ENCODE data around the gene KCNMB1.
A peak's percentile ranks its signal among the peaks of the same experiment; 100 is the strongest.

KCNMB1 gene

DNA sequence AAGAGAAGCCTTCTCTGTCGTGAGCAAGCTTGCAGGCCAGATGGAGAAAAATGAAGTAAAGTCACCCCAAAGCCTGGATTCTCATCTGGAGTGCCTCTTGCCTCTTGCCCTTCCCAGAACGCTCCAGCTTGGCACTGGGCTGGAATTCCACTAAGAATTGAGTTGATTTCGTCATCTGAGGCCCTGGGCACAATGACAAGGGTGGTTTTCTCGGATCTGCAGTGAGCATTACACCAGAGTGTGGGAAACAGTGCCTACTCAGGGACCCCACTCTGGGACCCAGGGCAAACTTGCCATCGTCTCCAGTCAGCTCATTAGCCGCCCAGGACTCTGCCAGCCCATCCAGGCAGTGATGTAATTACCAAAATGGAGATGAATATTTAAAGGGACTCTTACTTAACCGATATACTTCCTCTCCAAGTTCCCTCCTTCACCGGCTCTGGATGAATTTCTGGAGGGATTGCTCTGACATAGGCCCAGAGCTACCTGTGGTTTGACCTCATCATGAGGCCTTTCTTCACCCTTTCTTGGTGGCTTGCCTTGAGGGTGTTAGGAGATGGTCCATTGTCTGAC lies 46.9 kb downstream of the KCNMB1 start:
- H3K9me3 Mint-ChIP-seq: no peaks in the 10 kb centered on the region
- H3K27ac Mint-ChIP-seq: peak overlapping the region; percentile 29 to 44
- no peaks in the 10 kb centered on the region for H3K36me3 Mint-ChIP-seq (ENCODE audit: insufficient read depth)
- DNase-seq: no peak
- H3K27me3 Mint-ChIP-seq: peaks cover 5 to 22% of the 10 kb centered on the region in 2 donors
- no peak overlapping the region for H3K4me3 Mint-ChIP-seq
- no peak for ATAC-seq (replicated peaks)
- peaks cover 12 to 14% of the 10 kb centered on the region in 2 donors for H3K4me1 Mint-ChIP-seq (ENCODE audit: low read depth in 2 of 2)

DNA sequence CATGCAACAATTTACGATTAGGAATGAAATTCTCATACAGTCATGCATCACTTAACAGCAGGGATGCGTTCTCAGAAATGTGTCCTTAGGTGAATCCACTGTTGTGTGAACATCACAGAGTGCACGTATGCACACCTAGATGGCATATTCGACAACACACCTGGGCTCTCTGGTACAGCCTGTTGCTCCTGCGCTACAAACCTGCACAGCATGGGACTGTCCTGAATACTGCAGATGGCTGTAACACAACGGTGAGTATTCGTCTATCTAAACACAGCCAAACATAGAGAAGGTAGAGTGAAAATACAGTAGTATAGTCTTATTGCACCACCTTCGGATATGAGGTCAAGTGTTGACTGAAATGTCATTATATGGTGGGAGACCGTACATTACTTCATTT lies 47.6 kb downstream of the KCNMB1 start:
- Mint-ChIP-seq H3K36me3 (ENCODE audit: insufficient read depth) (no peaks in the 10 kb centered on the region), H3K9me3 (no peaks in the 10 kb centered on the region), H3K4me3 (no peak overlapping the region), H3K27me3 (peaks cover 4 to 17% of the 10 kb centered on the region in 2 donors), H3K27ac (no peak overlapping the region), H3K4me1 (ENCODE audit: low read depth in 2 of 2) (peaks cover 18 to 19% of the 10 kb centered on the region in 2 donors)
- ATAC-seq (replicated peaks) (no peak), DNase-seq (no peak)

DNA sequence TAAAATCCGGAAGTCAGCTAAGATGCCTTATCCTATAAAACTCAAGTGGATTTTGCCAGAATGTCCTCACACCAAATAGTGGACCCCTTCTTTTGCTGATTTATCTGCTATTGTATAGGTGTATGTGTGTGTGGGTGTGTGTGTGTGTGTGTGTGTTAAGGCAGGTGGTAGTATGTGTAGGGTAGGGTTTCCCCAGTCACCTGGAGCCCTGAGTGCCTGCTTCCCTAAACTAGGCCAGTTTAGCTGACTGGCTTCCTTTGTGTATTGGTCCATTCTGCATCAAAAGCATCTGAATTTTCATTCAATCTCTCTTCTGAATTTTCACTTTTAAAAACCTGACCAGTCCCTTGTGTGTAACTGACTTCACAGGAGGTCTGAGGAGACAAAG lies 49.4 kb downstream of the KCNMB1 start:
- no peak overlapping the region for H3K4me3 Mint-ChIP-seq
- ATAC-seq (replicated peaks) (no peak), DNase-seq (no peak)
- no peak overlapping the region for H3K27ac Mint-ChIP-seq
- H3K36me3 Mint-ChIP-seq (ENCODE audit: insufficient read depth): no peaks in the 10 kb centered on the region
- no peaks in the 10 kb centered on the region for H3K9me3 Mint-ChIP-seq
- H3K4me1 Mint-ChIP-seq (ENCODE audit: low read depth in 2 of 2): peaks cover 30 to 34% of the 10 kb centered on the region in 2 donors
- H3K27me3 Mint-ChIP-seq: peaks cover 0 to 7% of the 10 kb centered on the region in 2 donors

DNA sequence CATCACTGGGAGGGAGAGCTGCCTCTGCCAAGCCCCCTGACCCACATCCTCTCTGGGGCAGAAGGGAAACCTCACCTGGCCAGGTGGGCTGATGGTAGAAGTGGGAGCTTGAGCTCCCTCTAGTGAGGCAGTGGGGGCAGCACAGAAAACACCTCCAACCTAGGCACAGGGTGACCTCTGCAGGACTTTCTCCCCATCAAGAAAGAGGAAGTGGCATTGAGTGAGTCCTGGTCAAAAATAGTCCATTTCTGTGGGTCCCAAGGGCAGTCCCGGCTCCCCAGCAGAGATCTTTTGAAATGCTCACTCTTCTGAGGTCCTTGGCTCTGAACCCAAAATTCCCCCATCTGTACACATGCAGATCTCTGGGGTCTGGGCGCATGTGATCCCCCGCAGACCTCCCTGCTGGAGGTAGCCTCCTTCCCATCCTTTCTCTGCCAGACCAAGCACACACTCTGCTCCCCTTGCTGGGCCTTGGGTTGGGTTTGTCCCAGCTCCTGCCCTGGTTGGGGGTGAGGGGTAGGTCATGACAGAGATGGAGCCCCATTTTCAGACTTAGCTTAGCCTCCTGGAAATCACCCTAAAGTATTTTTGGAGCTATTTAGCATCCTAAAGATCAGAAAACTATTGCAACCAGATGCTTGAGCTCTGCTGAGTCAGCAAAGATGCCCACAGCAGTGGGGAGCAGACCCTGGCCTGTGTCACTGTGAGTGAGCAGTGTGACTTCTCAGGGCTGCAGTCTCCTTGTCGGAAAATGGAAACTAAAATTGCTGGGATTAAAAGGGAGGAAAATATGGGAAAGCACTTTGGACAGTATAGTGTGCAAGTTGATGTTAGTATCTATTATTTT lies 50.0 kb downstream of the KCNMB1 start:
- Mint-ChIP-seq H3K27ac (peak overlapping the region; percentile 13 to 45), H3K9me3 (no peaks in the 10 kb centered on the region), H3K27me3 (peaks cover 0 to under 1% of the 10 kb centered on the region in 2 donors), H3K4me3 (no peak overlapping the region), H3K36me3 (ENCODE audit: insufficient read depth) (no peaks in the 10 kb centered on the region), H3K4me1 (ENCODE audit: low read depth in 2 of 2) (peaks cover 30 to 39% of the 10 kb centered on the region in 2 donors)
- peak; percentile 54 to 58 (median 55) for DNase-seq
- ATAC-seq (replicated peaks): peak; percentile 82

DNA sequence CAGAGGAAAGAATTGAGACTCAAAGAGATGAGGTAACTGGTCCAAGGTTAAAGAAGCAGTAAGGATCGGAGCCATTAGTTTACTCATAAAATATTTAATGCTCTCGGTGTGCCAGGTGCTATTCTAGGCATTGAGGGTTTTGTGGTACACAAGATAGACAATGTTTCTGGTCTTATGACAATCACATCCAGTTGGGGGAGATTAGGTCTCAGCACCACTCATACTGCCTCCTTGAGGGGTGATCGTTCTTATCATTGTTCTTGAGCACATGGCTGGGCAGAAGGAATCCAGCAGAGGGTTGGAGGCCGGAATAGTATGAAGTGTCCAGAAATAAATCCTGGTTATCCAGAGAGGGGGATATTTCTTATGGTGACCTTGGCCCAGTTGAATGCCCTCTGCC lies 50.9 kb downstream of the KCNMB1 start:
- DNase-seq (no peak), ATAC-seq (replicated peaks) (peak; percentile 39)
- H3K9me3 Mint-ChIP-seq: no peaks in the 10 kb centered on the region
- peaks cover 30 to 44% of the 10 kb centered on the region in 2 donors for H3K4me1 Mint-ChIP-seq (ENCODE audit: low read depth in 2 of 2)
- H3K4me3 Mint-ChIP-seq: peak overlapping the region in 1 of 2 donors; percentile 8
- H3K36me3 Mint-ChIP-seq (ENCODE audit: insufficient read depth): no peaks in the 10 kb centered on the region
- no peaks in the 10 kb centered on the region for H3K27me3 Mint-ChIP-seq
- peak overlapping the region; percentile 13 to 45 for H3K27ac Mint-ChIP-seq

DNA sequence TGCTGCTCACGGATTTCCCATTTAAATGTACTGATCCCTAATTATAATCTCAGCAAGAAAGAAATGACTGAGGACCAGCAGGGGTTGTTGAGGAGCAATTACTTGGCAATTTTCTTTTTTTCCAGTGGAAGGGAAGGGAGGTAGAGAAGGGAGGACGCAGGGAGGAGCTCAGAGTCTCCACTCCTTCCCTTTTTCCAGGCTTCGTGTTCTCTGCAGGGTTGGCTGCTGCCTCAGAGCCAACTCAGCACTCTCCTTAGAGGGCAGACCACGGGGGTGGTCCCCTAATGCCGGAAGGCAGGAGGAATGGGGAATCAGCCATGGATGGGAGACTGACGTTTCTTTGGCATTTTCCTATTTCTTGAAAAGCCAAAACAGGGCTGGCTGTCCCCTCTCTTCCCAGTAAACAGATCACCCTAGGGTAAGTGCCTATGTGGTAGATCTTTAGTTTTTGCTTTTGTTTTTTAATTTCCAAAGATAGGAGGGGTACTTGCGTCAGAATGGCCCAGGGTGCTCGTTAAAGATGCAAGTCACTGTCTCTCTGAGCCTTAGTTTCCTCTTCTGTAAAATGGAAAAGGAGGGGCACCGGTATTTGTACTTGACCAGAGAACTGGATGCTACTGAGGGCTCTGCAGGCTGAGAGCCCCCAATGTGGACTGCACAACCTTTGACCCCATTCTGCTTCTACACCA lies 52.0 kb downstream of the KCNMB1 start:
- H3K27me3 Mint-ChIP-seq: no peaks in the 10 kb centered on the region
- DNase-seq (no peak), ATAC-seq (replicated peaks) (no peak)
- H3K9me3 Mint-ChIP-seq: no peaks in the 10 kb centered on the region
- H3K36me3 Mint-ChIP-seq (ENCODE audit: insufficient read depth): no peaks in the 10 kb centered on the region
- H3K4me3 Mint-ChIP-seq: no peak overlapping the region
- no peak overlapping the region for H3K27ac Mint-ChIP-seq
- peaks cover 30 to 51% of the 10 kb centered on the region in 2 donors for H3K4me1 Mint-ChIP-seq (ENCODE audit: low read depth in 2 of 2)

DNA sequence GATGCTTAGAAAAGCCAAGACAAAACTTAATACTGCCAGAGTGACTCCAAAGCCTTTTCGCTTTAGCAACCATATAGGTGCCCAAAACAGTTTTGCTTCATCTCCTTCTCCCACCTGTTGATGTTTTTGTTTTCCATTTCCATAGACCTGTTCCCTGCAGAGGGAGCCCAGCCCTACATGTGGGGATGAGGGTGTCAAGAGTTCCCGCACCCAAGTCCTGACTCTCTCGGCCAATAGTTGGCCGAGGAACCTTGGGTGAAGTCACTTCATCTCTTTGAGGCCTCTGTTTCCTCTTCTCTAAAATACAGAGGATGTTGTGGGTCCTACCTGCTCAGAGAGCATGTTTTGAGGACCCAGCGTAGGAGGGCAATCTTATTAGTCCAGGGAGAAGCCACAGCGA lies 53.1 kb downstream of the KCNMB1 start:
- Mint-ChIP-seq H3K27ac (no peak overlapping the region), H3K27me3 (no peaks in the 10 kb centered on the region), H3K4me1 (ENCODE audit: low read depth in 2 of 2) (peaks cover 30 to 61% of the 10 kb centered on the region in 2 donors), H3K9me3 (no peaks in the 10 kb centered on the region), H3K36me3 (ENCODE audit: insufficient read depth) (no peaks in the 10 kb centered on the region), H3K4me3 (peak overlapping the region; percentile 56 to 61)
- DNase-seq (no peak), ATAC-seq (replicated peaks) (no peak)

DNA sequence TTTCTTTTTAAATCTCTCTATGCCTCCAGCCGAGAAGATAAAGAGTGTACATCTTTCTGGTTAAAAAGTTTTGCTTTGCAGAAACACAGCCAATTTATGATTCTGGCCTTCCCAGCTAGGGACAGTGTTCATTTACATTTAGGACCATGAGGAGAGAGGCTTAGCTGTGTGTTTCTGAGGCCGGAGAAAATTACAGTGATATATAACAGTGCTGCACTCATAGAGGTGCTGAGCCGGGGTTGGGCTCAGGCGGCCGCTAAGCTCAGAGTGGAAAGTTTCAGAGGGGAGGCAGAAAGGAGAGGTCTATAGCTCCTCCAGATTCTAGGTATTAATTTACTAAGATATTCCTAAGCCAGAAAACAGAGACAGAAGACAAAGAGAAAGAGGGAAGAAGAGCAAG lies 54.5 kb downstream of the KCNMB1 start:
- no peaks in the 10 kb centered on the region for H3K36me3 Mint-ChIP-seq (ENCODE audit: insufficient read depth)
- H3K27ac Mint-ChIP-seq: no peak overlapping the region

DNA sequence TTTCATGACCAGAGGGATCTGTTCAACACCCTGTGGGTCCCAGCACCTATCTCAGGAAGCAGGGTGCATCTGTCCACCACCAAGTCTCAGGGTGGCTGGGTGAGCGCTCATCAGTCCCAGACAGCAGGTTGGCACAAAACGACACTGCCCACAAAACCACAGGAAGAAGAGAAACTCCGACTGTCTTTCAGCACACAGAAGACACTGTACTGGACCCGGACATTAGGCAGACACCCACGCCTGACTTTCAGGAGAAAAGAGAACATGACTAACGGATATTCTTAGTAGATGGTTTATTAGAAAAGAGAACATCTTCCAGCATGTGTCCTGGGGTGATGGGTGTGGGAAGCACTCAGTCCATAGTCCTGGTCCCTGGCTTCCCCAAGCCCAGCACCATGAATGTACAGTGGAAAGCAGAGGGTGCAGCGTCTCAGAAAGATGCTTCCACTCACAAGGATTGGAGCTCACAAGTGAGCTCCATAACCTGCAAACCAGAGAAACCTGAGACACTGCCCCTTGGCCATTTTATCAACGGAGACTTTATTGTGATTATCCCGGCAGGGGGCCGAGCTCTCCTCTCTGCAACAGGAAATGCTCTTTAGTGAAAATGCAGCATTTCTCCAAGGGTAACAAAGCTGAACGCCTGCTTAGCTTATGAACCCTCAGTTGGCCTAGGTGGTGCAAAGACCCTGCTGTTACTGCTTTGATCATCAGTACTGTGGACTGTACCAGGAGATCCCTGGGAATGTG lies 55.8 kb downstream of the KCNMB1 start:
- H3K4me3 Mint-ChIP-seq: no peak overlapping the region
- H3K36me3 Mint-ChIP-seq (ENCODE audit: insufficient read depth): no peaks in the 10 kb centered on the region
- H3K4me1 Mint-ChIP-seq (ENCODE audit: low read depth in 2 of 2): peaks cover 24 to 58% of the 10 kb centered on the region in 2 donors
- no peaks in the 10 kb centered on the region for H3K9me3 Mint-ChIP-seq
- no peak overlapping the region for H3K27ac Mint-ChIP-seq
- ATAC-seq (replicated peaks): peak; percentile 67
- H3K27me3 Mint-ChIP-seq: no peaks in the 10 kb centered on the region
- peak; percentile 59 to 63 (median 61) for DNase-seq

More for the DNA sequence above, 54.5 kb downstream of the KCNMB1 start:
- Mint-ChIP-seq H3K4me1 (ENCODE audit: low read depth in 2 of 2) (peaks cover 30 to 66% of the 10 kb centered on the region in 2 donors), H3K4me3 (no peak overlapping the region), H3K27me3 (no peaks in the 10 kb centered on the region), H3K9me3 (no peaks in the 10 kb centered on the region)
- no peak for DNase-seq
- no peak for ATAC-seq (replicated peaks)

DNA sequence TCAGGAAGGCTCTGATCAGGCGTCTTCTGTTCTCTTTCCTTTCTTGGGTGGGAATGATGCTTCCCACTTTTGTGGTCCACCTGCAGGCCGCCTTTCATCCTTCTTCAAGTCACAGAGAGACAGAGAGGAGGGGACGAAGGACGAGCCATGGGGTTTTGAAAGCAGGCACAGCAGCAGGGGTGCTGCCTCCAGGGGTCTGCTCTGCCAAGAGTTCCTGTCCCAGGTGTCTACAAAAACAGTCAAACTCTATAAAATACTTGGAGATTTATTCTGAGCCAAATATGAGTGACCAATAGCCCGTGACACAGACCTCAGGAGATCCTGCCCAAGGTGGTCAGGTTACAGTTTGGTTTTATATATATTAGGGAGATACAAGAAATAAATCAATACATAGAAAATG lies 57.1 kb downstream of the KCNMB1 start:
- H3K36me3 Mint-ChIP-seq (ENCODE audit: insufficient read depth): no peaks in the 10 kb centered on the region
- H3K27me3 Mint-ChIP-seq: no peaks in the 10 kb centered on the region
- ATAC-seq (replicated peaks): no peak

DNA sequence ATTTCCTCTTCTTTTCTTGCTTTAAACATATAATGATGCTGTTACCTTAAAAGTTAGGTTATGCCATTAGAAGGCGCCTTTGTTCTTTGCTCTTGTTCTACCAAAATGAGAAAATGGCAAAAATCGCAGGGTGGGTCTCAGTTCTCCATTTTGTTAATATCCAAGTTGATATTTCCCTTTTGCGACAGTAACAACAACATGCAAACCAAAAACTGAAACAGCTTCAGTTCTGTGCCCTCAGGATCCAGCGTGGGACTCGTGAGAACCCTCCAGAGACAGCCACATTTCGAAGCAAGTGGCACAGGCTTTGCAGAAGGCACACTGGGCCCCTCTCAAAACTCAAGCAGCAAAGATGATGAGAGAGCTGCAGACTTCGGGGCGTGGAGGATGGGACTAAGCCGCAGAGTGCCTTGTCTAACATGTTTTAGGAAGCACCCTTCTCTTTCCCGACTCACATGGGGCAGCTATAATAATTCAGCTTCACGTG lies 58.6 kb downstream of the KCNMB1 start:
- H3K9me3 Mint-ChIP-seq: no peaks in the 10 kb centered on the region
- no peaks in the 10 kb centered on the region for H3K36me3 Mint-ChIP-seq (ENCODE audit: insufficient read depth)
- ATAC-seq (replicated peaks) (no peak), DNase-seq (peak in 2 of 3 experiments; percentile 11 to 21)
- H3K4me3 Mint-ChIP-seq: no peak overlapping the region
- peaks cover 3 to 39% of the 10 kb centered on the region in 2 donors for H3K4me1 Mint-ChIP-seq (ENCODE audit: low read depth in 2 of 2)
- no peak overlapping the region for H3K27ac Mint-ChIP-seq
- H3K27me3 Mint-ChIP-seq: no peaks in the 10 kb centered on the region

More for the DNA sequence above, 57.1 kb downstream of the KCNMB1 start:
- H3K4me3 Mint-ChIP-seq: no peak overlapping the region
- no peaks in the 10 kb centered on the region for H3K9me3 Mint-ChIP-seq
- H3K4me1 Mint-ChIP-seq (ENCODE audit: low read depth in 2 of 2): peaks cover 17 to 53% of the 10 kb centered on the region in 2 donors
- no peak overlapping the region for H3K27ac Mint-ChIP-seq
- DNase-seq: no peak

DNA sequence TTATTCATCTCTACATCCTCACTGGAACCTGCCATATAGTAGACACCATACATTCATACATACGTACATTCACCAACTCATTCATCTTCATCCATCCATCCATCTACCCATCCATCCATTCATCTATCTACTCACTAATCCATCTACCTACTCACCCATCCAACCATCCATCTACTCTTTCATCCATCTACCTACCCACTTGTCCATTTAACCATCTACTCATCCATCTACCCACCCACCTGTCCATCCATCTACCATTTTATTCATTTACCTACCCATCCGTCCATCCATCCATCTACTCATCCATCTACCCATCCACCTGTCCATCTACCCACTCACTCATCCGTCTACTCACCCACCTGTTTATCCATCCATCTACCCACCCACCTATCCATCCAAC lies 59.6 kb downstream of the KCNMB1 start:
- Mint-ChIP-seq H3K27me3 (no peaks in the 10 kb centered on the region), H3K27ac (no peak overlapping the region), H3K4me3 (no peak overlapping the region), H3K4me1 (ENCODE audit: low read depth in 2 of 2) (peaks cover 7 to 33% of the 10 kb centered on the region in 2 donors), H3K36me3 (ENCODE audit: insufficient read depth) (no peaks in the 10 kb centered on the region), H3K9me3 (no peaks in the 10 kb centered on the region)
- DNase-seq: no peak
- ATAC-seq (replicated peaks): no peak

DNA sequence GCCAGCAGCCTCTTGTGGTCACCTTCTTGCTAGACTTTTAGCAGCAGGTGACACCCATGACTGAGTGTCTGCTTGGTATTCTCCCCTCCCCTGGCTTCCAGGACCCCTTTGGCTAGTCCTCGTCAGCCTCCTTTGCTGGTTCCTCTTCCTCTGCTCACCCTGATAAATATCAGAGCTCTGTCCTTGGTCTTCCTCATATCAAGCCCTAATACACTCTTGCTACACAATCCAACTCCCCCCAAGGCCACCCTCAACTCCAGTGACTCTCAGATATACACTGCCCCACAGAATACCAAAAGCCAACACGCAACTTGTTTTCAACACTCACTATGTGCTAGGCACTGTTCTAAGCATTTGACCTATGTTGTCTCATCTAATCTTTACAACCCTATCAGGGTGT lies 61.3 kb downstream of the KCNMB1 start:
- no peaks in the 10 kb centered on the region for H3K36me3 Mint-ChIP-seq (ENCODE audit: insufficient read depth)
- no peaks in the 10 kb centered on the region for H3K27me3 Mint-ChIP-seq
- no peaks in the 10 kb centered on the region for H3K9me3 Mint-ChIP-seq
- DNase-seq (no peak), ATAC-seq (replicated peaks) (no peak)
- peaks cover 7 to 19% of the 10 kb centered on the region in 2 donors for H3K4me1 Mint-ChIP-seq (ENCODE audit: low read depth in 2 of 2)
- H3K27ac Mint-ChIP-seq: no peak overlapping the region
- no peak overlapping the region for H3K4me3 Mint-ChIP-seq

Measured in effector memory CD8-positive, alpha-beta T cell (primary cell).